NCI-H2171 treated with DMSO at 0.1 percent for 48 hours (cell line): ENCODE results near the gene SLC4A8.
A peak's percentile ranks its signal among the peaks of the same experiment; 100 is the strongest.
"Not testable (repeated sequence)": the region's sequence is repeated elsewhere in the genome, so short reads cannot be mapped to it uniquely, and the experiment has no call there.

ENCODE experiments used
- DNase-seq: peaks from one replicate; lab custom pipeline; 2025; lab: John Stamatoyannopoulos, UW

The SLC4A8 gene

DNA sequence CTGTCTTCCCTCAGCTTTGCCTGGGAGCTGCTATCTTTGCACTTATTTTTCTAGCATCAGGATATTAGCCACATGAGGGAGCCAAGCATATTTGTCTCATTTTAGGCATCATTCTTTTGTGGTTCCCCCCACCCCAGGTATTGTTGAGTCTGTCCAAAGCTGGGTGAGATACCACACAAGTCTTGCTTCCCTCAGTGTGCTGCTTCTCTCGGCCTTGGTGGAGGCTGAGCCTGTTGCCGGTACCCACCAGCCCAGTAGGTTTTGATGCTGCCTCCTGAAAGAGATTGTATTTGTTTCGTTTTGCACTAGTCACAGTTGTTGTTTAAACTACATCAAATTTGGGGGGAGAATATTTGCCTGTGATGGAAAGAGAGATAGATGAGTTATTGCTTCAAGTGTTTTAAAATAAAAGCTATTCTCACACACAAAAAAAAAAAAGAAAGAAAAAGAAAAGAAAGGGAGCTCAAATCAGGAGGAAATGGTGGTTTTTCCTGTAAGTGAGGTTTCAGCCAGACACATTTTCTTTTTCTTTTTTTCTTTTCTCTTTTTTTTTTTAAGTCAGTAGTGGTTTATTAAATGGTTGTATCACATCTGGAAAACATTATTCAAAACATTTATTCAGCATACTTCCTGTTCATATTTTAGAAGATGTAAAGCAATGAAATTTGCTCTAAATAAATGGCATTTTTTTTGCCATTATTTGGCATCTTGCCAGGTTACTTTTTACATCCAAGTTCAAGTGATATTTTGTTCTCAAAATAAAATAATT is 58.5 kb downstream of the SLC4A8 start:
- no peak for DNase-seq

DNA sequence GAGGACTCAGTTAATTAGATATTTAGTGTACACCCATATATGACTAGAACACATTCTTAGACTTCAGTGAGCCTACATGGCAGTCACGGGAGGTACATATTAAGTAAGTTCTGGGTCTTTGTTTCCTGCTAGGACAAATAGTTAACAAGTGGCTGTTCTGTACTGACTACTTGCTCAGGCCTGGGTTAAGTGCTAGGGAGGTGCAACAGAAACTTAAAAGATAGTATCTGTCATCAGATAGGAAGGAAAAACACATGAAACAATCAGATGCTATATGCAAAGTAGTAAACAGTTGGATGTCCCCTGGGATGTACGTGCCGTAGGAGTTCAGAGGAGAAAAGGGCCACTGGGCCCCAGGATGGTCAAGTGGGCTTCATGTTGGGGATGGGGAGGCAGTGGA is 59.5 kb downstream of the SLC4A8 start:
- no peak for DNase-seq

DNA sequence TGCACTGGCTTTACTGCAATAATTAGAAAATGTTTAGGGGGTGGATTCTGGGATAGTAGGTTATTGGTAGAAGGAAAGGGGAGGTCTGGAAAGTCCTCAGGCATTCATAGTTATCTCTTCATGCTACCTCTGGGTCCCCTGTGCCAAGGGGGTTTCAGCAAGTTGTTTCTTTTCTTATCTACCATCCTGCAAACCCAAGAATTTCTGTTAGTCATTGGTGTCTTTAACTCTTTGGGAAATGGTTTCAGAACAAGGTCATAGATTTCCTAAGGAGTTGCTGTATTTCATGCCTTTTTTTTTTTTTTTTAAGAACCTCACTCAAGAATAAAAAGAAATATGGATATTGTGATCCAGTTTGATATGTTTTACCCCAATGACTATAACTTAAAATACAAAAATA is 63.6 kb downstream of the SLC4A8 start:
- DNase-seq, result no peak

DNA sequence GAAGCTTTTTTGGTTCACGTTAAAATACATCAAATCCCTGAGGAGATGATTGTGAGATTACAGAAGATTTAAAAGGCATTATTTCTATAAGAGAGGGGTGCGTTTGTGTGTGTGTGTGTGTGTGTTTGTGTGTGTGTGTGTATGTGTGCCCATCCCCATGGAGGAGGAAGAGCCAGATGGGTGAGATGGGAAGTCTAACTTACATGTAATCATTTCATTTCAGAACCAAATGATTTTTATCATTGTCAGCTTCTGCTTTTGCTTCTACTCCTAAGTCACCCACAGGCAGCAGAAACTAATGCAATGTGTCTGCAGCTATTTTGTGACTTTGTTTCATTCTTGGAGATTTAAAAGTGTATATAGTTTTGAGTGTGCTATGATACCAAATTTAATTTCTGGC is 68.7 kb downstream of the SLC4A8 start:
- DNase-seq, result no peak

DNA sequence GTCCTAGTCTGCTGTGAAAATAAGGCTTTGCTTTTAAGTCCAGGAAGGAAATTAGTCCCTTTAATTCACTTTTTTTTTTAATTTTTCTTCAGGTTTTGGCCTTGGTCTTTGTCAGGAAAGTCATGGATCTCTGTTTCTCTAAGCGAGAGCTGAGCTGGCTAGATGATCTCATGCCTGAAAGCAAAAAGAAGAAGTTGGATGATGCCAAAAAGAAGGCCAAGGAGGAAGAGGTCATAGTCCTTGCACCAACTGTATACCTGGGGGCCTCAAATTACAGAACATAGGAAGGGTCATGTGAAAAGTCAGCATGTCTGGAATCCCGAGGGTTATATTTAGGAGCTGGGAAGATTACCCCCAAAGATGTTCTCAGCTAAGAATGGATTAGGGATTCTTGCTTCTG is 72.3 kb downstream of the SLC4A8 start:
- DNase-seq, result no peak

DNA sequence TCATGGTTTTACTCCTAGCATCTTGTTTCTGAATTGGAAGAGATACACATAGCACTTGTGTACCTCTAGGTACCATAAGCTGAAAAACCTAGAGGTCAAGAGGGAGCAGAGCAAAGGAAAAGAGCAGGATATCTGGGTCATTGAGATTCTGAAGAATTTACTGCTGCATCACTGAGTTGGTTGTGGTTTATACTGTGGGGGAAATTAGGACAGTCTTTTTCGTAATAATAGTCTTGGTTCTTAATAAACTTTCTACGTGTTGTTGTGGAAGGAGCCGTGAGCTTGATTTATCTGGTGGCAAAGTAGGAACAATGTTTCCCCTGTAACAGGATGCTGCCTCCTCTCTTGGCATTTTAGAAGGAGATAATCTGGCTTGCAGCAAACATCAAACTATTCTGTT is 80.2 kb downstream of the SLC4A8 start:
- no peak for DNase-seq

DNA sequence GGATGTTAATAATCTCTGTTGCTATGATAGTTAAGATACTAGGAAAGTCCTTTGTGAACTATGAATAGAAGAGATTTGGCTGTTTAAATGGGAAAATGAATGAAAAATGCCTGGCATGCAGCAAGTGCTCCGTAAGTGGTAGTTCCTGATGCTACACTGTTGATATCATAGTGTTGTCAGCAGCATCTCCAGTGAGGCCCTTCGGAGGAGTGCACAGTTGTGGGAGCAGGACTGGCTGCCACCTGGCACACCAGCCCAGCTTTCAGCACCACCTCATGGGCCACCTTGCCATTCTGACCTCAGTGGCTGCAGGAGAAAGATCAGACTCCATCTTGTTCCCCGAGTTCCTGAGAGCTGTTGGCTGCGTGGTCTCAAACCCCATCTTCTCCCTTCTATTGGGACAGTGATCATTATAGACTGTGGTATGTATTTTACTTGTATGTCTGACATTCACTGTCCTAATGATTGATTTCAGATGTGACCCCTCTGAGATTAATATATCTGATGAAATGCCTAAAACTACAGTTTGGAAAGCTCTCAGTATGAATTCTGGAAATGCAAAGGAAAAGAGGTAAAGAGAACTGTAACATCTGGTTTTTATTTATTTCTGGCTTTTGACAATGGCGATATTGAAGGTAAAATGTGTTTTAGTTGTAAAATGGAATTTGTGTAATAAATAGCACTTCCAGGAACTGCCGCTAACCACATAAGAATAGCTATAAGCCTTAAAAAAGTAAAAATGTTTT is 80.9 kb downstream of the SLC4A8 start:
- DNase-seq, result no peak

DNA sequence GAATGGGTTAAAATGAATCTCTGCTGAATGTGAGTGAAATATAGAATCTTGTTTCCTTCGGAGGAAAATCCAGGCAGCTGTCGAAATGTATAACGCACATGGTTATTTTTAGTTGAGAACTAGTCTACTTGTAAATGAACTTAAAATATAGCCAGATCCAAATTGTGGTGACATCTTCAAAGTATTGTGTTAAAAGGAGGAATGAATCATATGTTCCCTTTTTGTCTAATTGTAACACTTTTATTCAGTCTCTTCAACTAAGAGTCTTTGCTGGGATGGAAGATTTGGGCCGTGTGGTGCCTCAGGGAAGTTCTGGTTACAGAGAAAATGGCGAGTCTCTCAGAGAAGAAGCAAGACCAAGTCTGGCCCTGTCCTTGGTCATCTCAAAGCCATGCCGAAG is 82.5 kb downstream of the SLC4A8 start:
- no peak for DNase-seq

DNA sequence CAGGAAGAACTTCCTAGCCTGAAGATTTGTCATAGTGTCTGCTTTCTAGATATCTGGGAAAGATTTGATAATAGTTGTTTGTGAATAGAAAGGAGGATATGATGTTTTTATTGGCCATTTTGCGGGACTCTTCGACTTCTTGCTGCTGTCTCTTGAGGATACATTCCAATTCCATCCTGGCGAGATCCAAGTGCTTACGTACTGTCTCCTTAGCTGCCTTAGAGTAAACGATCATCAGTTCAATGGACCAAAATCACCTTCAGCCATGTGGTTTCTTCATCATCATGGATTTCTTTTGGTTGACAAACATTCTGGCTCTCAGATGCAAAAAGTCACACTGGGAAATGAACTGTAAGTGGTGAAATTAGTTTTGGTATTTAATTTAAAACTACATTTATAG is 83.7 kb downstream of the SLC4A8 start:
- no peak for DNase-seq

DNA sequence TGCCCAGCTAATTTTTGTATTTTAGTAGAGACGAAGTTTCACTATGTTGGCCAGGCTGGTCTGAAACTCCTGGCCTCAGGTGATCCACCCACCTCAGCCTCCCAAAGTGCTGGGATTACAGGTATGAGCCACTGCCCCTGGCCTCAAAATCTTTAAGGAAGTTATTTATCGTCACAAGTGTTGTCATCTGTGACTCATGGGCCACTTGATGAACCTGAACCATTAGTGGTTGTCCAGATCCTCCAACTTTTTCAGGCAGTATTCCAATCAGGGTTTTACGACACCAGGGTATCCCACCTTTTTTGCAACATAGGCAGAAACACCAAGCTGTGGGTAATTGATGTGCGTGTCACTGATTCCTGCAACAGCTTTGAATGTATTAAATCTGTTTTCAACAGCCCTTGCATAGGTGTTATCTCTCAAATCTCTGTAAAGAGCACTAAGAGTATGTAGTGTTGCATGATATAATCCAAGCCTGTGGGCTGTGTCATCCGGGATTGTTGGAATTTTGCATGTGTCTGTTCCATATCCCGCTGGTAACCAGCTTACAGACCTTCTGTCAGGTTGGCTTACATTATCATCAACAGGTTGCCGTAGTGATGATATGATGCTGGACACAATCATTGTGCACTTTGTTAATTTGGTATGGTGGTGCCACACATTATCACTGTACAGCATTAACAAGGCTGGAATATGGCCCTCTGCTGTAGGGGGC is 87.1 kb downstream of the SLC4A8 start:
- no peak for DNase-seq

DNA sequence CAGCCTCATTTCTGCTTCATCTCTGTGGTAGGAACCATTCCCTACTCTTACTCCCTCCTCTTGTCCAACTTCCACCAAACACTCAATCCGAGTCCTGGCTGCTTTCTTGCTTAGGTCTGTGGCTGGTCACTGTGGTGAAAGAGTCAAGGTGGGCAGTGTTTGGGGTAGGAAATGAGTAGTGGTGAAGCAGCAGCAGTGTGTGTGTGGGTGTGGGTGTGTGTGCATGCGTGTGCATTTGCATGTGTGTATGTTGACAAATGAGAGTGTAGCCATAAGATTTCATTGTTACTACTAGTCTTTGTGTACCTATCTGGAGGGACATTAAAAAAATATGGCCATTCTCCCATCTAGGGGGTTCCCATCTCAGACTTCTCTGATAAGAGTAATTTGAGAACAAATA is 87.8 kb downstream of the SLC4A8 start:
- DNase-seq, result no peak

DNA sequence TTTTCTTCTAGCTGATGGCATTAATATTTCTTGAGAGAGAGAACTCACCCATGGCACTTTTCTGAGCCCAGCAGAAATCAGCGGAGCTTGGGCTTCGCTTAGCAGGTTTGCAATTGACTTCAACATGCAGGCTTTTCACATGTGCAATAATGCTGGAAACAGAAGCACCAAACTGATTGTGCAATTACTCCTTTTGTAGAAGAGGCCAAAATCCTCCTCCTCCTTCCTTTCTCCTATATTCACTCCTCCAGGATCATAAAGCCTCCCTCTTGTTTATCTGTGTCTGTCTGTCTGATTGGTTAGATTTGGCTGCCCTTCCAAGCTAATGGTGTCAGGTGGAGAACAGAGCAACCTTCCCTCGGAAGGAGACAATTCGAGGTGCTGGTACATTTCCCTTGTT is 90.4 kb downstream of the SLC4A8 start:
- DNase-seq, result not testable (repeated sequence)

DNA sequence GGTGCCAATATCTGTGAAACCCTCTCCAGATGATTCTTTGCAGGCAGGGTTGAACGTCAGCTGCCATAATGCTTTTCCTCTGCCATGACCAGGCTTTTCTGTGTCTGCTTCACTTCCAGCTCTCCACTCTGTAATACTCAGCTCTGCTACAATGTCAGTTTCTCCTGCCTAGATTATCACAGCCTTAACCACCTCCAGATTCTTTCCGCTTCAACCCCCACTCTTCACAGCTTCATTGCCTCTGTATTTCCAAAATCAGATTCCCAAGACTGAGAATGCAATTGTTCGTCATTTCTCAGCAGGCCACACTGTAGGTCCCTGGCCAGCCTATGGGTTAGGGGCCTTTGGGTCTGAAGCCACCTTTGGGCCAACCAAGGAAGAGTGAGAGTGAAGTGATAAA is 92.7 kb downstream of the SLC4A8 start:
- DNase-seq, result no peak

DNA sequence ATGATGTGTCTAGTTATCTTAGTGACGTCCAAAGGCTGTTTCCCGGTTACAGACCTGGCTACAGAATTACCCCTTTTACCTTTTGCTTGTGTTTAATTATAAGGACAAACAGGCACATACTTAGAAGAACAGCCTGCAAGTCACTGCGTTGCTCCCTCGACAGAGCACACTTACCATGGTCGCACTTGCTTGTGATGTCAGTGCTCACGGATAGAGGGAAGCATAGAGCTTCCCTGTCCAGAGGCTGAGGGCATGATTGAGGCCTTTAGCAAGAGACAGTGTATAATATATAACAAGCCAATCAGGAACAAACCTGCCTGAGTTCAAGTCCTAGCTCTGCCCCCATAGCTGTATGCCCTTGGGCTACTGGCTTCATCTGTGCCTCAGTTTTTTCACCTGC is 93.2 kb downstream of the SLC4A8 start:
- no peak for DNase-seq

DNA sequence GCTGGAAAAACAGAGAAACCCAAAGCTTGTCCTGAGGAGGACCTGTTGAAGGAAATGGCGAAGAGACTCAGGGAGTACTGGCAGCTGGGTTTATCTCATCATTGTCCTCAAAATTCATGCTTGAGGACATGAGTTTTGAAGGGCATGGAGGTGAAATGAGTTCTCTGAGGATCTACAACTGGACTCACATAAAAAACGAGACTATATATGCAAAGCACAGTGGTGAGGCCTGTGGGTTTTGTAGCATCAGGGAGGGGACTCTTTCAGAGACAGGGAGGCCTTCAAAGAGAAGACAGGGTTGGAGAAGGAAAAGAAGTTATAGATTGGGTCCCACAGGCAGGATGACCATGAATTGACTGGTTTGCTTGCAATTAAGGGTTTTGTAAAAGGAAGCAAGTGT is 95.1 kb downstream of the SLC4A8 start:
- DNase-seq, result no peak

DNA sequence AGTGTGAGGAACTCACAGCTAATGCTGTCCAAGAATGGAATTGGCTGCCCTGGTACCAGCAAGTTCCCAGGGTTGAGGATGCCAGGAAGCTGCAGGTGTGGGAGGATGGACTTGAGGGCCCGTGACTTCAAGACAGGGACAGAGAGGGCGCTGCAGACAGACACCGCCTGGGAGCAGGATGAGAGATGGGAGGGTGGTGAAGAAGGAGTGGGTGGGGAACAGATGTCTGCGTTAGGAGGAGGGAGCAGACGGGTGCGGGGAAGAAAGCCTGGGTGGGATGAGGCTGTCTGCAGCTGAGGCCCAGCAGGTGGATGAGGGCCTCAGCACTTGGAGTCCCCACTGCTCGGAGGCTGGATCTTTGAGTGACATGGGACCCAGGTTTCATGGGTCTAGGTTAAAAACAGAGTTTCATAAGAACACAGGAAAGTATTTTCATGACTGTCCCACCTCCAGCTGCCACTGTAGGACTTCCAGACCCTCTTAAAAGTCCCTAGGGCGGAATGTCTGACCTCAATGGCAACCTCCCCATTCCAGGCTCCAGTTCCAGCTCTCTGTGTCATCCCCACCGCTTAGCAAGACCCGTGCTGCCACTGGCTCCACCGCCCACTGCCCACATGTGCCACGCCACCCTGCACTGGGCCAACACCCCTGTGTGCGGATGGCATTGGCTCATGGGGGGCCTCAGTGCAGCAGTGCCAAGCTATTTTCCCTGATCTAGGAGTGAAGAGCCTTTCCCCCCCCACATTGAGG is 96.1 kb downstream of the SLC4A8 start:
- peak; percentile 59 for DNase-seq

DNA sequence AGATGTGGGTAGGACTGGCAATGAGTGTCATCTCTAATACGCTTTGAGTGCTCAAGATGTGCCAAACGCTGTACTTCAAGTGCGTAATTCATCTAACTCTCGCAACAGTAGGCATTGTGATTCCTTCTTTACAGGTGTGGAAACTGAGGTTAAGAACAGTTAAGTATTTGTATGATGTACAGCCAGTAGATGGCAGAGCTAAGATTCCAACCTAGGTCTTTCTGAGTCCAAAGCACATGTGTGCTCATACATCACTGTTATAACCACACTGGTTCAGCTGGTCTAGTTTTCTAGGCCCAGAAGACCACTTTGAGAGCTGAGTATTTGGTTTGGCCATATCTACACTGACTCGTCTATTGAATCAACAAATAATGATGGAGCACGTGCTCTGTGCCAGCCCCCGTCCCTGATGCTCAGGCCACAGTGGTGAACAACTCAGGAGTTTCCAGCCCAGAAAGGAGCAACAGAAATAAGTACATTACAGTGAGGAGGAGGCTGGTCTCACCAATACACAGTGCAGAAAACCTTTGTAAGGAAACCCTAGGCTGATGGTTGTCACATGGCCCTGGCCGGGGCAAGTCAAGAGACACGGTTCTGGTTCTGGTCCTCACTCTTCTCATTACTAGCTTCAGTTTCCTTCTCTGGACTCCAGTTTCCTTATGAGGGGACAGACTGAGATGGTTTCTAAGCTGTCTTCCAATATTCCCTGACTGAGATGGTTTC is 97.1 kb downstream of the SLC4A8 start:
- DNase-seq, result peak; percentile 9

DNA sequence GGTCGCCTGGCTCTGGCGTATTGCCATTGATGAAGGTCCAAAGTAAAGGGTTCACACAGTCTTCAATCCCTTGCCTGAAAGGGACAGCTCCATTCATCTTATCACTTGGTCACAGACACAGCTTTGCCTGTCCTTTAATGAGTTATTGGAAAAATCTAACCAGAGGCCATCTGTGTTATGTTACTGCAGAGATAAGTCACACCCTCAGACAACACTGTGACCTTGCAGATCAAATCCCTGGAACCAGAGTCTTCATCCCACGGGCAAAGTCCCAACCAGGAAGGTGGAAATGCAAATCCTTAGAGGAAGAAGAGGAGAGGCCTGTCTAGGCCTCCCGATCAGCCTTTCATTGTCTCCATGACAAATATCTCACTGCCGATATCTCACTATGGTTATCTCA is 98.1 kb downstream of the SLC4A8 start:
- no peak for DNase-seq

DNA sequence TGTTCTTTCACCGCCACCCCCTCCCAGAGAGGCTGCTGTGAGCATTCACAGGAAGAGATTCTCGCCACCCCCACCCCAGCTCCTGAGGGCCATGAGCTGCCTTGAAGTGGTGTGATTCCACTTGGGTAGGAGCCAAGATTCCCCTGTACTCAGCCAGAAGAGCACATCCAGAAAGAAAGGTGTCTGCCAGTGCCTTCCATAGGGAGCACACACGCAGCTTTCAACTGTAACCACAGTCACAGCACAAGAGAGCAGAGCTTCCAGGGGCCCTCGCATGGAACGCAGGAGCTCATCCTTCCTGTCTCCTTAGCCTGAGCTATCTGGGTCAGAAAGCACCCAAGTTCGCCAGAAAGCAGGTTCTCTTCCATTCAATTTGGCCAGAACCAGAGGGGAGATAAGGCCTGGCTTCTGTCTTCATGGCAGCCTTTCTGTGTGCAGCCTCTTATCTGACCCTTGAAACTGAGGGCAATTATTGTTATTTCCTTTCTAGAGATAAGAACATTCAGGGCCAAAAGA is 99.8 kb downstream of the SLC4A8 start:
- DNase-seq, result peak; percentile 25

DNA sequence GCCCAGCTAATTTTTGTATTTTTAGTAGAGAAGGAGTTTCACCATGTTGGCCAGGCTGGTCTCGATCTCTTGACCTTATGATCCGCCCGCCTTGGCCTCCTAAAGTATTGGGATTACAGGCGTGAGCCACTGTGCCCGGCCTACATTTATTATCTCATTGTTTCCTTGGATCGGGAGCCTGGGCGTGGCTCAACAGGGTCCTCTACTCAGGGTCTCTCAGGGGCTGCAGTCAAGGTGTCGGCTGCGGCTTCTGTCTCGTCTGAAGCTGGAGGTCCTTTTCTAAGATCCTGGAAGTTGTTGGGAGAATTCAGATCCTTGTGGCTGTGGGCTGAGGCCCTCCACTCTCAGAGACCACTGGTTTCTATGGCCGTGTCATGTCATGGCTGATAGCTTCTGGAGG is 100.9 kb downstream of the SLC4A8 start:
- DNase-seq, result no peak

DNA sequence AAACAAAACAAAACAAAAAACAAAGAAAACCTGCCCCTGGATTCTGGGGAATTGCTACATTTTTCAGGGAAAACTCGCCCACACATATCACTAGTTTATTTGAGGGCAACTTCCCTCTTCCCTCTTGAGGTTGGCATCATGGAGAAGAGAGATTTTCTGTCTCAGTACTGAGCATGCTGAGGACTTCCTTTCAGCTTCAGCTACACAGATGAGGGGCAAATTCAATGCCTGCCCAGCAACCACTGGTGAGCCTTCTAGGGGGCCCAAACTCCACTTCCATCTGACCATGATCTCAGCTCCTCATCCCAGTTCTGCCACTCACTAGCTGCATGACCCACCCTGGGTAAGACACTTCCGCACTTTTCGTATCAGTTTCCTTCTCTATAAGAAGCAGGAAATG is 103.3 kb downstream of the SLC4A8 start:
- no peak for DNase-seq
